ENCODE results near the gene IFI44L.

- no peak for TF ChIP-seq CTCF (optimal IDR thresholded peaks at IDR 0.05 in 1 of 3, IDR thresholded peaks at IDR 0.05 in 1 of 3, conservative IDR thresholded peaks at IDR 0.05 in 1 of 3; ENCODE audit: extremely low read depth in 1 of 3, insufficient read depth in 2 of 3, low read length in 3 of 3)
- TF ChIP-seq EZH2 (IDR thresholded peaks at IDR 0.05; ENCODE audit: low read length), result no peak
Measured at GRCh38 chr1:78620666-78621065, 418 bp downstream of the IFI44L start.
